SH-SY5Y (cell line): ENCODE data around the gene GRIK3.

ENCODE experiments used
- GATA2 ChIP-seq: IDR thresholded peaks from 2 replicates; pipeline ENCODE4 v1.6.1; 2011; ENCODE audit warnings: mild to moderate bottlenecking, low read depth, low read length
- GATA3 ChIP-seq: IDR thresholded peaks from 2 replicates; pipeline ENCODE4 v1.6.1; 2011; ENCODE audit warnings: low read depth, mild to moderate bottlenecking, low read length, moderate library complexity

DNA sequence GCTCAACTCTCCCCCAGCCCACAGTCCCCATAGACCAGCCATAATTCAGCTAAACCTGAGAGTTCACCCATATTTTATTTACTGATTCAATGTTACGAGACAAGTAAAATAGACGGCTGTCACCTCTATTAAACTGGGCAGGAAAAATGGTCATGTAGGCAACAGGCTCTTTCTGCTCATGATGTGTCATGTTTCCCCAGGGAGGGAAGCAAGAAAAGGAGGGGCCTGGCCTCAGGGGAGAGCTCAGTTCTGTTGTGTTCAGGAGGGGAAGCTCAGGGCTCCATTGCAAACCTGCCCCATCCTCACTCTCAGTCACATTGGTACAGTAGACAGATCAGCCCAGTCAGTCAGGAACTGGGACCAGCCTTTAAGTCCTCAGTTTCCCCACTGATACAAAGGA lies 12.8 kb downstream of the GRIK3 start:
- TF ChIP-seq GATA3 (no peak), GATA2 (no peak)
